DOHH2 (cell line): ENCODE measurements around the gene PGBD5.

Source experiments
- CTCF ChIP-seq: fragments of 200-600 bp; sonication (generic); IDR thresholded peaks from one replicate; pipeline ENCODE4 v1.5.1; 2014; ENCODE audit warnings: antibody characterized with exemption, mild to moderate bottlenecking, low read depth, low read length; ENCODE audit not compliant: poor library complexity, severe bottlenecking
- EZH2phosphoT487 ChIP-seq: fragments of 200-600 bp; sonication (generic); IDR thresholded peaks from 2 replicates; pipeline ENCODE4 v1.6.1; 2017; ENCODE audit warnings: borderline replicate concordance, mild to moderate bottlenecking, antibody characterized with exemption, low read length, moderate library complexity, mixed read lengths

GRCh38 chr1:230332061-230332460 lies 94.1 kb downstream of the PGBD5 start:
- TF ChIP-seq EZH2phosphoT487: no peak
- TF ChIP-seq CTCF: no peak
